Ovary (tissue), 9 donors: ENCODE results near the gene HPCAL1. TPM values are rescaled to one million over a fixed set of nuclear protein-coding genes. Genes with fewer than 3 reads are reported as not detected.

Source experiments
- DNase-seq, 5 donors: peaks; one replicate each; pipeline ENCODE4 v3.0.0-alpha.2; 2019 to 2020
- H3K27ac ChIP-seq, 2 donors: fragments of 200-600 bp; one replicate each; pipeline versions ENCODE4 v1.5.1 to v1.8.0; 2019 to 2022
- H3K27me3 ChIP-seq: fragments of 200-600 bp; one replicate; pipeline ENCODE4 v1.8.0; 2022
- H3K36me3 ChIP-seq: fragments of 200-600 bp; sonication (generic); one replicate; pipeline ENCODE4 v1.5.1; 2019
- H3K4me1 ChIP-seq: one replicate; pipeline ENCODE4 v1.8.1; 2013; ENCODE audit warnings: mild to moderate bottlenecking, moderate library complexity; ENCODE audit not compliant: insufficient read depth
- H3K4me3 ChIP-seq: fragments of 200-600 bp; sonication (generic); one replicate; pipeline ENCODE4 v1.5.1; 2017
- H3K9me3 ChIP-seq, 2 donors: fragments of 200-600 bp in 1 of 2; sonication (generic) in 1 of 2; one replicate each; pipeline versions ENCODE4 v1.5.1 to v1.8.1; 2013 to 2019; ENCODE audit warnings: mild to moderate bottlenecking in 1 of 2, moderate library complexity in 1 of 2
- CTCF ChIP-seq, 3 donors: fragments of 450-650 bp in 2 of 3; fragments of 200-600 bp in 1 of 3; IDR thresholded peaks; one replicate each; pipeline versions ENCODE4 v1.5.1 to v1.8.0; 2016 to 2022; ENCODE audit warnings: antibody characterized with exemption in 3 of 3, mild to moderate bottlenecking in 1 of 3
- EP300 ChIP-seq: sonication (generic); formaldehyde crosslinking; IDR thresholded peaks from one replicate; pipeline ENCODE4 v1.6.1; 2017; ENCODE audit warnings: antibody characterized with exemption
- POLR2A ChIP-seq: fragments of 450-650 bp; IDR thresholded peaks from one replicate; pipeline ENCODE4 v1.6.1; 2017; ENCODE audit warnings: antibody characterized with exemption, mild to moderate bottlenecking, moderate library complexity
- WGBS, 3 donors: extraction: QIAGEN DNeasy Blood & Tissue Kit in 1 of 3; methylation state at CpG; one replicate each; pipeline versions ENCODE4 v1.1.5 to v1.1.7; 2013 to 2017; 5-methylcytosine and 5-hydroxymethylcytosine counted together
- intact Hi-C, 4 donors: fragments of 100-400 bp; cut with DNase I; formaldehyde crosslinking; loops; one replicate each; pipeline versions ENCODE4 v1.11.0 to v1.15.1; 2022 to 2023
- polyA plus RNA-seq, 2 donors: library from polyadenylated mRNA; stranded (reverse); fragments of 200-250 nt in 1 of 2; fragments of 350-450 nt in 1 of 2; fragmentation: Illumina TruSeq in 1 of 2; extraction: RNeasy Lipid Tissue Mini Kit (QIAGEN cat#74804) in 1 of 2; gene quantifications; one replicate each; pipeline ENCODE4 v1.2.3, GENCODE V29; 2013 to 2014
- total RNA-seq, 7 donors: library from RNA; depleted of rRNA in 2 of 7; stranded (reverse); fragments of >200 nt in 2 of 7; fragmentation: NEBNext Ultra II Directional in 3 of 7; extraction: Animal tissue kit (Norgen Biotek cat#: 25700) in 3 of 7; gene quantifications; one replicate each; pipeline versions ENCODE4 v1.1.0 to v1.2.4, GENCODE V29; 2016 to 2023
- donor health status: DM: no; HTN: no; CAD: no; lungs with moderate emphysema.
- donor health status: DM: no; HTN: no; CAD: no.
- donor health status: Bipolar disorder and iron deficiency.
- donor health status: DM: yes; HTN: yes; CAD: no.
- donor health status: DM: no; HTN: no; CAD: no.
- donor health status: DM: yes; HTN: yes; CAD: no.

Gene HPCAL1
- total and polyA plus RNA-seq, 9 donors: 11.4 to 69.5 (median 18.5) TPM

GRCh38 chr2:10340593-10340975 lies 37.9 kb downstream of the HPCAL1 start:
- no peak for DNase-seq
- Histone ChIP-seq H3K36me3 (no peaks in the 10 kb centered on the region), H3K27ac (no peak overlapping the region), H3K4me3 (no peak overlapping the region), H3K9me3 (no peaks in the 10 kb centered on the region), H3K4me1 (no peaks in the 10 kb centered on the region), H3K27me3 (no peaks in the 10 kb centered on the region)
- WGBS, 3 donors: 83 to 91% (median 87%) methylated on average over 7 of the region's 7 CpGs
- no peak for TF ChIP-seq EP300
- intact Hi-C loops: no loop called here

GRCh38 chr2:10341193-10341592 lies 38.5 kb downstream of the HPCAL1 start:
- intact Hi-C loops: no loop called here
- no peaks in the 10 kb centered on the region for H3K9me3 ChIP-seq
- H3K4me3 ChIP-seq: no peak overlapping the region
- no peaks in the 10 kb centered on the region for H3K36me3 ChIP-seq
- TF ChIP-seq EP300: no peak
- TF ChIP-seq CTCF (IDR thresholded peaks at IDR 0.05): no peak
- TF ChIP-seq POLR2A: no peak
- WGBS, 3 donors: 81 to 86% (median 84%) methylated on average over 8 of the region's 8 CpGs
- no peaks in the 10 kb centered on the region for H3K4me1 ChIP-seq
- no peak for DNase-seq
- no peaks in the 10 kb centered on the region for H3K27me3 ChIP-seq
- H3K27ac ChIP-seq: no peak overlapping the region

- no peaks in the 10 kb centered on the region for H3K36me3 ChIP-seq
These were observed 39.7 kb downstream of the HPCAL1 start for GRCh38 chr2:10342245-10342951.

GRCh38 chr2:10343191-10343590 lies 40.5 kb downstream of the HPCAL1 start:
- Histone ChIP-seq H3K4me1 (no peaks in the 10 kb centered on the region), H3K27me3 (no peaks in the 10 kb centered on the region), H3K9me3 (no peaks in the 10 kb centered on the region), H3K4me3 (no peak overlapping the region), H3K27ac (no peak overlapping the region), H3K36me3 (no peaks in the 10 kb centered on the region)
- WGBS, 3 donors: 90 to 92% (median 91%) methylated on average over 3 of the region's 3 CpGs
- intact Hi-C loops: no loop called here
- no peak for DNase-seq
- TF ChIP-seq POLR2A (no peak), EP300 (no peak), CTCF (IDR thresholded peaks at IDR 0.05) (no peak)

More at GRCh38 chr2:10342245-10342951, 39.7 kb downstream of the HPCAL1 start:
- intact Hi-C loops: no loop called here
- no peak for DNase-seq
- Histone ChIP-seq H3K4me1 (no peaks in the 10 kb centered on the region), H3K4me3 (no peak overlapping the region), H3K9me3 (no peaks in the 10 kb centered on the region), H3K27ac (no peak overlapping the region), H3K27me3 (no peaks in the 10 kb centered on the region)
- TF ChIP-seq POLR2A (no peak), CTCF (IDR thresholded peaks at IDR 0.05) (no peak), EP300 (no peak)
- WGBS, 3 donors: 47 to 69% (median 61%) methylated on average over 18 of the region's 18 CpGs

GRCh38 chr2:10343658-10344057 lies 41.0 kb downstream of the HPCAL1 start:
- Histone ChIP-seq H3K27me3 (no peaks in the 10 kb centered on the region), H3K9me3 (no peaks in the 10 kb centered on the region), H3K4me3 (no peak overlapping the region), H3K27ac (no peak overlapping the region), H3K36me3 (no peaks in the 10 kb centered on the region), H3K4me1 (no peaks in the 10 kb centered on the region)
- intact Hi-C loops: no loop called here
- DNase-seq: no peak
- TF ChIP-seq CTCF (IDR thresholded peaks at IDR 0.05) (no peak), EP300 (no peak), POLR2A (no peak)
- 78 to 83% (median 82%) methylated on average over 8 of the region's 8 CpGs for WGBS, 3 donors
